ENCODE data around the gene LTBP2. TPM values are rescaled to one million over a fixed set of nuclear protein-coding genes. Genes with fewer than 3 reads are reported as not detected.

Gene LTBP2
- total RNA-seq, 1 experiment from 2014 or later = 17.4 TPM

- Histone ChIP-seq H3K4me3 (ENCODE audit: low read length) (peak overlapping the region; percentile 57), H3K79me2 (ENCODE audit: low read length) (peaks cover 14% of the 10 kb centered on the region; the same call in 1 of the 2 replicates), H3K27me3 (ENCODE audit: low read length) (no peaks in the 10 kb centered on the region), H3K9me3 (ENCODE audit: low read length) (no peaks in the 10 kb centered on the region), H2AFZ (ENCODE audit: low read length) (peak overlapping the region; percentile 54), H3K27ac (ENCODE audit: low read length) (peak overlapping the region; percentile 98), H4K20me1 (ENCODE audit: low read length) (no peaks in the 10 kb centered on the region), H3F3A (ENCODE audit: low read length, unreplicated experiment) (peaks cover 17% of the 10 kb centered on the region), H3K9ac (ENCODE audit: low read length) (peak overlapping the region; percentile 80), H3K9me2 (replicated peaks; ENCODE audit: low read length) (no peaks in the 10 kb centered on the region), H3K36me3 (ENCODE audit: low read depth, low read length) (no peaks in the 10 kb centered on the region), H3K4me1 (ENCODE audit: insufficient read depth, low read length) (peaks cover 62% of the 10 kb centered on the region), H3K4me2 (ENCODE audit: low read length) (peak overlapping the region; percentile 85)
- DNase-seq (no peak), ATAC-seq (no peak)
- POLR2A ChIA-PET (ENCODE audit: unreplicated experiment) = interaction anchor here (0.7 kb wide), 2 partner anchors 79 to 206 kb away, joined by 3 to 10 read pairs; partner anchors contain the start of genes ISCA2 and NPC2
- intact Hi-C loops (cut with micrococcal nuclease) = loop anchor here (1.0 to 2.0 kb wide), 2 partner anchors 7 to 36 kb away; no protein-coding TSS in a partner anchor
- CTCF ChIA-PET = interaction anchor here (0.7 to 2.2 kb wide), 4 partner anchors 36 to 71 kb away, joined by 3 to 11 read pairs (median 8); no protein-coding TSS in a partner anchor
- TF ChIP-seq EZH2phosphoT487 (IDR thresholded peaks at IDR 0.05; ENCODE audit: borderline replicate concordance, low read length) (no peak), CTCF (conservative IDR thresholded peaks at IDR 0.05; ENCODE audit: low read depth, low read length) (no peak), EZH2 (IDR thresholded peaks at IDR 0.05; ENCODE audit: low read length, unreplicated experiment) (no peak)
- BruUV-seq (replicated peaks) = no TSS peak
Measured at GRCh38 chr14:74572726-74573301, 39.2 kb downstream of the LTBP2 start.

- peaks cover 69% of the 10 kb centered on the region for H3K4me1 ChIP-seq (ENCODE audit: insufficient read depth, low read length)
- intact Hi-C loops (cut with micrococcal nuclease) = loop anchor here (1.0 to 2.0 kb wide), 4 partner anchors 8 to 79 kb away; partner anchors contain the start of genes ISCA2 and NPC2
- peak; percentile 80 for ATAC-seq
- no peaks in the 10 kb centered on the region for H3K36me3 ChIP-seq (ENCODE audit: low read depth, low read length)
- H2AFZ ChIP-seq (ENCODE audit: low read length) = peak overlapping the region; percentile 54
- peaks cover 17% of the 10 kb centered on the region for H3F3A ChIP-seq (ENCODE audit: low read length, unreplicated experiment)
- peaks cover 19% of the 10 kb centered on the region; the same call in 1 of the 2 replicates for H3K79me2 ChIP-seq (ENCODE audit: low read length)
- TSS peak; percentile 91 for BruUV-seq (replicated peaks)
- peak overlapping the region; percentile 57 for H3K4me3 ChIP-seq (ENCODE audit: low read length)
- H3K9me3 ChIP-seq (ENCODE audit: low read length) = no peaks in the 10 kb centered on the region
- peak overlapping the region; percentile 98 for H3K27ac ChIP-seq (ENCODE audit: low read length)
- H3K9me2 ChIP-seq (replicated peaks; ENCODE audit: low read length) = no peaks in the 10 kb centered on the region
- H3K27me3 ChIP-seq (ENCODE audit: low read length) = no peaks in the 10 kb centered on the region
- POLR2A ChIA-PET (ENCODE audit: unreplicated experiment) = interaction anchor here (0.7 kb wide), 3 partner anchors 79 to 207 kb away, joined by 3 to 10 read pairs (median 4); partner anchors contain the start of genes ISCA2 and NPC2
- TF ChIP-seq CTCF (conservative IDR thresholded peaks at IDR 0.05; ENCODE audit: low read depth, low read length) (no peak), EZH2phosphoT487 (IDR thresholded peaks at IDR 0.05; ENCODE audit: borderline replicate concordance, low read length) (no peak), EZH2 (IDR thresholded peaks at IDR 0.05; ENCODE audit: low read length, unreplicated experiment) (no peak)
- no peaks in the 10 kb centered on the region for H4K20me1 ChIP-seq (ENCODE audit: low read length)
- H3K9ac ChIP-seq (ENCODE audit: low read length) = peak overlapping the region; percentile 80
- CTCF ChIA-PET = interaction anchor here (0.7 to 2.2 kb wide), 4 partner anchors 37 to 72 kb away, joined by 3 to 11 read pairs (median 8); no protein-coding TSS in a partner anchor
- peak overlapping the region; percentile 85 for H3K4me2 ChIP-seq (ENCODE audit: low read length)
- peak; percentile 97 for DNase-seq
Measured at GRCh38 chr14:74571901-74572725, 39.9 kb downstream of the LTBP2 start.
